ENCODE results near the gene TIPARP.
A peak's percentile ranks its signal among the peaks of the same experiment; 100 is the strongest.
"Not testable (repeated sequence)": the region's sequence is repeated elsewhere in the genome, so short reads cannot be mapped to it uniquely, and the experiment has no call there.

The TIPARP gene

DNA sequence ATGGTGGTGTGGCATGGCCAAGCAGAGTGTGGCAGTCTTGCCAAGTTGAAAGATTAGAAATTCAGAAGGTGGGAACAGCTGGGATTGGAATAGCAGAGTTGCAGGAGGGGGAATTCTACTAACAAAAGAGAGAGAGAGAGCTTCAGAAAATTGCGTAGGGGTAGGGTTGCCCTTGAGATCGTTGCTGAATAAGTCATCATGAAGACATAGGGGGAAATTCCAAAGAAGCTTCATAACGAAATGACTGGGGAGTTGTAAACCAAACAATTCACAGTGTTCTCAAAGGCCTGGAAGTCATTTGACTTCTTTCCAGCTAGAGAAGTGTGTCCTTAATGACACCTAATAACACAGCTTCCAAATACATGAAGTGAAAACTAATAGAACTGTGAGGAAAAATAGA lies 26.3 kb upstream of the TIPARP start:
- DNase-seq (ENCODE audit: low spot score): no peak

- DNase-seq (ENCODE audit: low spot score): no peak
Observed at GRCh38 chr3:156649681-156650080, 24.7 kb upstream of the TIPARP start.

DNA sequence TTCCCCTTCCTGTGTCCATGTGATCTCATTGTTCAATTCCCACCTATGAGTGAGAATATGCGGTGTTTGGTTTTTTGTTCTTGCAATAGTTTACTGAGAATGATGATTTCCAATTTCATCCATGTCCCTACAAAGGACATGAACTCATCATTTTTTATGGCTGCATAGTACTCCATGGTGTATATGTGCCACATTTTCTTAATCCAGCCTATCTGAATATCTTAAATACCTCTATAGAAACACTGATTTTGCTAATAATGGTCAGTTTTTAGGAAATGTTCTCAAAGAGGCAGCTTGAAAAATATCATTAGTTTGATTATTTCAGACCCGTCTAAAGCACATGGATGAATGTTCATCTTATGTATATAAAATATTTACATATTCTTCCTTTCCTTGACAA lies 21.7 kb upstream of the TIPARP start:
- not testable (repeated sequence) for DNase-seq (ENCODE audit: low spot score)

DNA sequence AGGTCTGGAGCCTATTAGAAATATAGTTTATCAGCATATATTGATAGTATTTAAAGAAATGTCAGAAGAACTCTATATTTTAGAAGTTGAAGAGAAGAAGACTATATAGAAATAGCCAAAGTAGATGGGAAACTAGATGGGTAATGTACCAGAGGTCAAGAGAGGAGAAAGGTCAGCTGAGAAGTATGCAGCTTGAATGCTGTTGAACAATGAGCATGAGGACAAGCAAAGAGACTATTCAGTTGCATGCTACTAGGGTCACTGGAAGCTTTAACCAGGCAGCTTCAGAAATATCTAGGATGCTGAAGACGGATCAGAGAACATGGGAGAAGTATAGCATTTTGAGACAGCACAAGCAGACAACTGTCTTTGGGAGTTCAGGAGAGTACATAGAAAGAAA lies 19.6 kb upstream of the TIPARP start:
- DNase-seq (ENCODE audit: low spot score): no peak

GRCh38 chr3:156655819-156656550 lies 18.4 kb upstream of the TIPARP start:
- DNase-seq (ENCODE audit: low spot score): no peak

- no peak for DNase-seq (ENCODE audit: low spot score)
Observed at GRCh38 chr3:156657440-156657839, 16.9 kb upstream of the TIPARP start.

GRCh38 chr3:156657862-156658731 lies 16.3 kb upstream of the TIPARP start:
- no peak for DNase-seq (ENCODE audit: low spot score)

DNA sequence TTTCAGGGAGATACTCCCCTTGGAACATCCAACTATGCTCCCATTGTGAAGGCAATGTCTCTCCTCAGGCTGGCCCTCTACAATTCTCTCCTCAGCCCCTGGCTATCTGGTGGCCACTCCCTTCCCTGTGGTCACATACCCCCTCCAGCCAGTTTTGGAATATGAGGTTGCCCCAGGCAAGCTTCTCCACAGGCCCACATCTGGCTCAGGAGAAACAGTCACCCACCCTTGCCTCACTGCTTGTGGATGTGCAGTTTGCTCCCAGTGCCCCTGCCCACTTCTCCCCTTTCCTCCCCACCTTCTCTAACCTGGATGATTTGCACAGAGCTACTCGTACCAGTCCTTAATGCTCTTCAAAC lies 15.7 kb upstream of the TIPARP start:
- no peak for DNase-seq (ENCODE audit: low spot score)

- DNase-seq (ENCODE audit: low spot score): no peak
Observed at GRCh38 chr3:156659260-156659659, 15.1 kb upstream of the TIPARP start.

DNA sequence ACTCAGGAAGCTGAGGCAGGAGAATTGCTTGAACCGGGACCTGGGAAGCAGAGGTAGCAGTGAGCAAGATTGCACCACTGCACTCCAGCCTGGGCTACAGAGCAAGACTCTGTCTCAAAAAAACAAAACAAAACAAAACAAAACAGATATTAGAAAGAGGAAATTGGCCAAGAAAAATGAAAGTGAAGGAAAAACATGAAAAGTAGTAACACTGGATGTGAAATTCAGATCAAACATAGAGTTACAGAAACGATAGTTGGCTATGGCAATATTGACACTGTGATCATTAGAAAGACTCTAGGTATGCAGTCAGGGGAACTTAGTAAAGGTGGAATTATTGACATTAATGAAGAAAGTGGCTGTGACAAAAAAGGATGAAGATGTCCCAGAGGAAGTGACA lies 13.2 kb upstream of the TIPARP start:
- no peak for DNase-seq (ENCODE audit: low spot score)

- DNase-seq (ENCODE audit: low spot score): no peak
Observed at GRCh38 chr3:156664011-156664830, 10.2 kb upstream of the TIPARP start.

- DNase-seq (ENCODE audit: low spot score): no peak
Observed at GRCh38 chr3:156664831-156665178, 9.6 kb upstream of the TIPARP start.

- no peak for DNase-seq (ENCODE audit: low spot score)
Observed at GRCh38 chr3:156665291-156665690, 9.1 kb upstream of the TIPARP start.

DNA sequence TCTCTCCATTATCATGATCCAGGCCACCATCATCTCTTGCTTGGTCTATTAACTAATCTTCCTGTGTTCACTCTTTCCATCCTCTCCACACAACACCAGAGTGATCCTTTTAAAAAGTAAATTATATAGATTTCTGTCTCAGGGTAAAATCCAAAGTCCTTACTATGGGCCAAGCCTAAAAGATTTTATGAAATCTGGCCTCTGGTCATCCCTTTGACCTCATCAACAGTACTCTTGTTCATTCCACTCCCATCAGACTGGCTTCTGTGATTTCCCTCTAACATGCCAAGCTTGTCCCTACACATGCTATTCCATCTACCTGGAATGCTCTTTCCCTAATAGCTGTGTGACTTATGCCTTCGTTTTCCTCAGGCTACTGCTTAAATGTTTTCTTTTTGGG lies 8.3 kb upstream of the TIPARP start:
- no peak for DNase-seq (ENCODE audit: low spot score)

DNA sequence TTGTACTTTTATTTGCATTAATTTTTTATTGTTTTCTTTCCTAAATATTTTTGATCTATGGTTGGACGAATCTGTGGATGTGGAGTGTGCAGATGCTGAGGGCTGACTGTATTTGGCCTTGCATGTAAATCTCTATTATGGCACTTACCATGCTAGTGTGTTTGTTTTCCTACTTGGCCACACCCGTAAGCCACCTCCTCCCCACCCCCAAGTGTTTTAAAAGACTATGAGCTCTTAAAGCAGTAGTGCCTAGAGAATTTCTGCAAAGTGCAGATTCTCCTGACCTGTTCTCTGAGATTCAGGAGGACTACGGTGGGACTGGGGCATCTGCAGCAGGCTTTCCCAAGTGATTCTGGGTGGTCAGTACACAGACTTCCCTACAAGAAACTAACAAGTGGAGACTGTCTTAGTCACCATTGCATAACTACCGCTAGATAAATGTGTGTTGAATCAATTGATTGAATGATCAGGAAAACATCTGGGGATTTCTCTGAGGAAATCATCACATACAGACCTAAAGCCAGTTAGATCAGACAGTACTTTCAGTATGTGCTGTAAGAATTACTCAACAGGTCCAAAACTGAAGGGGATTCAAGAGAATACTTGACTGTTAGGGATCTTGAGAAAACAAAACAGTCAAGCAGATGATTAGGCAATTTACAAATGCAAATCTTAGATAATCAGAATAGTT lies 6.2 kb upstream of the TIPARP start:
- no peak for DNase-seq (ENCODE audit: low spot score)

- no peak for DNase-seq (ENCODE audit: low spot score)
Observed at GRCh38 chr3:156670077-156670476, 4.3 kb upstream of the TIPARP start.

DNA sequence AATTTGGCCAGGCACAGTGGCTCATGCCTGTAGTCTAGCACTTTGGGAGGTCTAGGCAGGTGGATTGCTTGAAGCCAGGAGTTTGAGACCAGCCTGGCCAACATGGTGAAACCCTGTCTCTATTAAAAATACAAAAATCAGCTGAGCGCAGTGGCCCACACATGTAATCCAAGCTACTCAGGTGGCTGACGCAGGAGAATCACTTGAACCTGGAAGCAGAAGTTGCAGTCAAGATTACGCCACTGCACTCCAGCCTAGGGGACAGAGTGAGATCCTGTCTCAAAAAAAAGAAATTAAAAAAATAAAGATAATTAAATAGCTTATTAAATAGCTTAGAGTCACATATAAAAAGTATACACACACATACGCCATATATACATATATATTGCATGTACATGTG lies 3.7 kb upstream of the TIPARP start:
- no peak for DNase-seq (ENCODE audit: low spot score)

GRCh38 chr3:156673732-156674045 lies 701 bp upstream of the TIPARP start:
- no peak for DNase-seq (ENCODE audit: low spot score)

GRCh38 chr3:156674911-156675829 lies 780 bp downstream of the TIPARP start:
- DNase-seq (ENCODE audit: low spot score): peak; percentile 83

- DNase-seq (ENCODE audit: low spot score): no peak
Observed at GRCh38 chr3:156675830-156676767, 1.7 kb downstream of the TIPARP start.

Data from D341Med (cell line).